ENCODE results near the gene MRGPRD.

The MRGPRD gene

DNA sequence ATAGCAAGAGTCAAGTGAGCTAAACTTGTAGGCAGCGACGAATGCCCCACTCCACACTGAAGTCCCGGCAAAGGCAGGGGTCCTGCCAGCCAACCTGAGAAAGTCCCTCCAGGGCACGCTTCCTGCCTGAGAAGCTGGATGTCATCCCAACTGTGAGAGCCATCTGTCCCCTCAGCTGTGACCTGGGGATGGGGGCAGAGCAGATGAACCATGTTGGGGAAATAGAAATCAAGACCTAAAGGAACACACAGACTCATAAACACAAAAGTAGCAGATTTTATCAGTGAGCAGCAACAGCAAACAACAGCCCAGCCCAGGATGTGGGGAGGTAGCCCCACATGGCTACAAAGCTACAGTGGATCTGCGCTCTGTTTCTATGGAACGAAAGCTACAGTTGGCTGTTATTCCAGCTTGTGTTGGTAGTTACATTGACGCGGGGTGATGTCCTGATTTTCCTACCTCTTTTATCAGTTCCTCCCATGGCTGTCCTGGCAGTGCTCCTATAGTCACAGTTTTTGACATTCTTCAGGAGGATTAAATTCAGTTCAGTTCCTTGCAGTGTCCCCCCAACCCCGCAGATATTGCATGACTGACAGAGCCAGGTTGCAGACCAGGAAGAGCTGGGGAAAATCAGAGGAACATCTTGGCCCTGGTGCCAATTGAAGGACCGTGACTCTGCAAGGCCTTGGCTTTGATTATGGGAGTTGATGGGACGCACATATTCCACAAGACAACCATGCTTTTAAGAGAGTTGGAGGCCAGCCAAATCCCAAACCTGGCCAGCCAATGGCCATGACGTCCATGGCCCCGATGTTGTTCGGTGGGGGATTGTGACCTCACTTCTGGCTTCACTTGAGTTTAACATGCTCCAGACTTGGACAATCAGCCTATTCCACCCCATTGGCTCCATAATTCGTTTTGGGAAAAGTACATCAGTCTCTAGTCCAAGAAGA lies 14.6 kb downstream of the MRGPRD start:
- Histone ChIP-seq H3K36me3 (ENCODE audit: control insufficient read depth, insufficient read depth, low read length) (no peaks in the 10 kb centered on the region), H3K4me3 (ENCODE audit: extremely low read depth, insufficient read depth, low read length, poor library complexity, severe bottlenecking) (no peak overlapping the region), H3K4me1 (ENCODE audit: control insufficient read depth, insufficient read depth, low read length, poor library complexity, severe bottlenecking) (no peaks in the 10 kb centered on the region), H3K9me3 (ENCODE audit: control insufficient read depth, low read length) (no peaks in the 10 kb centered on the region), H3K27ac (ENCODE audit: low read depth, low read length, severe bottlenecking) (no peak overlapping the region)
- 87 to 97% methylated on average over 10 to 13 of the region's 15 CpGs for WGBS, 2 experiments (ENCODE audit: insufficient coverage in 2 of 2)

DNA sequence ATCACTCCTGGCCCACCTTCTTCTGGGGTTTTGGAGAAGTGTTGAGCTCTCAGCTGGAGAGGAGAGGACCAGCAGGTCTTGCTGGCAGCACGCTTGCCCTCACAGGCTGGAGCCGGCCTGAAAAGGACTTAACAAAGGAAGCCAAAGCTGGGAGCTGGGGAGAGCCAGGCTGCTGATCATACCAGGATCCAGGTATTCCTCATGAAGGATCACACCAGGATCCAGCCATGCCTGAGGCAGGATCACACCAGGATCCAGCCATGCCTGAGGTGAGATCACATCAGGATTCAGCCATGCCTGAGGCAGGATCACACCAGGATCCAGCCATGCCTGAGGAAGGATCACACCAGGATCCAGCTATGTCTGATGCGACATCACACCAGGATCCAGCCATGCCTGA lies 17.0 kb downstream of the MRGPRD start:
- no peak overlapping the region for H3K27ac ChIP-seq (ENCODE audit: low read depth, low read length, severe bottlenecking)
- WGBS, 2 experiments (ENCODE audit: insufficient coverage in 2 of 2) = 89 to 97% methylated on average over 3 of the region's 3 CpGs
- H3K4me3 ChIP-seq (ENCODE audit: extremely low read depth, insufficient read depth, low read length, poor library complexity, severe bottlenecking) = no peak overlapping the region
- H3K36me3 ChIP-seq (ENCODE audit: control insufficient read depth, insufficient read depth, low read length) = no peaks in the 10 kb centered on the region
- H3K4me1 ChIP-seq (ENCODE audit: control insufficient read depth, insufficient read depth, low read length, poor library complexity, severe bottlenecking) = no peaks in the 10 kb centered on the region
- no peaks in the 10 kb centered on the region for H3K9me3 ChIP-seq (ENCODE audit: control insufficient read depth, low read length)

DNA sequence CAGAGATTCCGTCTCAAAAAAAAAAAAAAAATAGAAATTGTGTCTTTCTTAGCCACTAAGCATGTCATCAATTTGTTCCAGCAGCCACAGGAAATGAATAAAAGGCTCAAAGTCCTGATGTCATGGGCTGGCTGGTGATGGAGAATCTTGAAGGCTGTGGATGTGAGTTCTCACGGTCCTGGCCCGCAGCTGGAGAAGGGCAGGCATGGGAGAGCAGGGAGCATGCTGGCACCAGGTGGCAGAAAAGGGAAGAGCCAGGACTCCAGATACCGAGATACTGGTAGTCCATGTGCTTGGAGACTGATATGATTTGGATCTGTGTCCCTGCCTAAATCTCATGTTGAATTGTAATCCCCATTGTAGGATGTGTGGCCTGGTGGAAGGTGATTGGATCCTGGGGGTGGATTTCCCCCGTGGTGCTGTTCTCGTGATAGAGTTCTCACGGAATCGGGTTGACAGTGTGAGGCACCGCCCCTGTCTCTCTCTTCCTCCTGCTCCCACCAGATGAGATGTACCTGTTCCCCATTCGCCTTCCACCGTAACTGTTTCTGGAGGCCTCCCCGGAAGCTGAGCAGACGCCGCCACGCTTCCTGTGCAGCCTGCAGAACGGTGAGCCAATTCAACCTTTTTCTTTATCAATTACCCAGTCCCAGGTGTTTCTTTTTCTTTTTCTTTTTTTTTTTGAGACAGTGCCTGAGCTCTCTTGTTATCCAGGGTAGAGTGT lies 18.1 kb downstream of the MRGPRD start:
- WGBS, 2 experiments (ENCODE audit: insufficient coverage in 2 of 2) = 85 to 89% methylated on average over 10 to 15 of the region's 16 CpGs
- no peak overlapping the region for H3K4me3 ChIP-seq (ENCODE audit: extremely low read depth, insufficient read depth, low read length, poor library complexity, severe bottlenecking)
- H3K27ac ChIP-seq (ENCODE audit: low read depth, low read length, severe bottlenecking) = no peak overlapping the region
- no peaks in the 10 kb centered on the region for H3K9me3 ChIP-seq (ENCODE audit: control insufficient read depth, low read length)
- no peaks in the 10 kb centered on the region for H3K36me3 ChIP-seq (ENCODE audit: control insufficient read depth, insufficient read depth, low read length)
- H3K4me1 ChIP-seq (ENCODE audit: control insufficient read depth, insufficient read depth, low read length, poor library complexity, severe bottlenecking) = no peaks in the 10 kb centered on the region

DNA sequence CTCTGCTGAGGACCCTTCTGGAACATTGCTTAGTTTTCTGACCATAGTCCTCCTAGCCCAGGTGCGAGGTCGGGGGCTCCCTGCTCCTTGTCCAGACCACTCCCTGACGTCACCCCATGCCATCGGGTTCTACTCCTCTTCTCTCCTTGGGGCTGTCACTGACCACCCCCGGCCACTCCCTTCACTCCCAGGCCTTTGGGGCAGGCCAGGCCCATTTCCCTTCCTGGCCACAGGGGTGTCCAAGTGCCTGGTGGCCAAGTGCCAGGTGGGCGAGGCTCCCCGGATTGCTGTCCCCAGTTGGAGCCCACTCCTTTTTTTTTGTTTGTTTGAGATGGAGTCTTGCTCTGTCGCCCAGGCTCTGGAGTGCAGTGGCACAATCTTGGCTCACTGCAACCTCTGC lies 19.5 kb downstream of the MRGPRD start:
- Histone ChIP-seq H3K27ac (ENCODE audit: low read depth, low read length, severe bottlenecking) (no peak overlapping the region), H3K36me3 (ENCODE audit: control insufficient read depth, insufficient read depth, low read length) (no peaks in the 10 kb centered on the region), H3K4me3 (ENCODE audit: extremely low read depth, insufficient read depth, low read length, poor library complexity, severe bottlenecking) (no peak overlapping the region), H3K4me1 (ENCODE audit: control insufficient read depth, insufficient read depth, low read length, poor library complexity, severe bottlenecking) (no peaks in the 10 kb centered on the region), H3K9me3 (ENCODE audit: control insufficient read depth, low read length) (no peaks in the 10 kb centered on the region)
- 88 to 95% methylated on average over 7 to 8 of the region's 8 CpGs for WGBS, 2 experiments (ENCODE audit: insufficient coverage in 2 of 2)

DNA sequence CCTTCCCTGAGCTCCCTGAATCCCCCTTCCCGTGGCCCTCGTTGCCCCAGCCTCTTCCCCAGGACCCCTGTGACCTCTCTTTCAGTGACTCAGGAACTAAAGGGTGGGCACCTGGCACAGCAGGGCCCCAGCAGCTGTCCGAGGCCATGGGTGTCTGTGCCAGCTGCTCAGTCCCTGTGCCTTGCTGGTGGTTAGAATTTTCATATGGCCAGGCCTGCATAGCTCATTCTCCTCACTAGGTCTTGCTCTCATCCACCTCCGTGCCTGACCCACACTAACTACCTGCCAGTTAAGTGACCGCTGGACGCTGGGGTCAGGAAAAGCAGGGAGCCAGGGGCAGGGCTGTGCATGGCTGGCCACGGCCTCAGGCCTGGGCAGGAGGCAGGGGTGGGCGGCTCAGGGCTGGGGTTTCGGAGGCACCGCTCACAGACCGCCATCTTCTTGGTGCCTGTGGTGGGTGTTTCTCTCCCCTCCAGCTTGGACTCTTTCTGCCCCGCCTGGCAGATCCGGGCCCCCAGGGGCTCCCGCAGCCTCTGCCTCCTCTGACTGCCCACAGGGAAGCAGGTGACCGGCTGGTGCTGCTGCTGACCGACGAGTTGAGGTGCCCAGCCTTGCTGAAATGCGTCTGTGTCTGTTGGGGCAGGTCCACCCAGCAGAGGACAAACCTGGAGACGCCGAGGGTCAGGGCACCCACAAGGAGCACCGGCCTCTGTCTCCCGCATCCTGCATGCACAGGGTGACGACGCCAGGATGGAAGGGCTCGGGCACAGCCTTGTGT lies 20.3 kb downstream of the MRGPRD start:
- Histone ChIP-seq H3K36me3 (ENCODE audit: control insufficient read depth, insufficient read depth, low read length) (no peaks in the 10 kb centered on the region), H3K4me1 (ENCODE audit: control insufficient read depth, insufficient read depth, low read length, poor library complexity, severe bottlenecking) (no peaks in the 10 kb centered on the region), H3K27ac (ENCODE audit: low read depth, low read length, severe bottlenecking) (no peak overlapping the region), H3K4me3 (ENCODE audit: extremely low read depth, insufficient read depth, low read length, poor library complexity, severe bottlenecking) (no peak overlapping the region), H3K9me3 (ENCODE audit: control insufficient read depth, low read length) (no peaks in the 10 kb centered on the region)
- WGBS, 2 experiments (ENCODE audit: insufficient coverage in 2 of 2) = 87 to 93% methylated on average over 14 to 19 of the region's 25 CpGs

DNA sequence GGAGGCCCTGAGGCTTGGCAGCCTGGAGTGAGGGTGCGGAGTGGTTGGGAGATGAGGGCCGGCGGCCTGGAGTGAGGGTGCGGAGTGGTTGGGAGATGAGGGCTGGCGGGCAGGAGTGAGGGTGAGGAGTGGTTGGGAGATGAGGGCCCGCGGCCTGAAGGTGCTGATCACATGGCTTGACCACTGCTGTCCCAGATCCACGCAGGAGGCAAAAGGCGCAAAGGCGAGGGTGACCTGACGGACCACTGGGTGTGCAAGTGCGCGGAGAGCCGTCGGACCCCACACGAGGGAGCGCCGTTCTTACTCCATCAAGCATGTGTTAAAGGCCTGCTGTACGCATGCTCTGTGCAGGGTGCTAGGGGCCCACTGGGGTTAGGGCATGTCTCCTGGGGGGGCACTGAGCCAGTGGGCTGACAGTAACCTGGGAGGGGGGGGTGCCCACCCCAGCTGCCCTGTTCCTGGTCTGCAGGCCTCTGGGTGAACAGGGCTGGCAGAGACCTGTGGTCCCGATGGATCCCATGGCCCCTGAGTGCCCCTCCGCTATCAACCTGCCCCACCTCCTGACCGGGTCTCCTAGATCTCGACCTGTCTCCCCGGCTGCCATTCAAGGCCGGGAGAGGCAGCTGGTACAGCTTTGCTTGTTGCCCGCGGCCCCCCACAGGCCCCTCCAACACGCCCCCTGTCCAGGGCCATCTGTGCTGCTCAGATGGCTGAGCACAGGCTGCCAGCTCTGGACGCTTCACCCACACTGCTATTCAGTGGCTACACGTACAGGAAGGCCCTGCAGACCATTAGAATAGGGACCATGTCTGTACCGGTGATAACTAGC lies 21.1 kb downstream of the MRGPRD start:
- no peak overlapping the region for H3K4me3 ChIP-seq (ENCODE audit: extremely low read depth, insufficient read depth, low read length, poor library complexity, severe bottlenecking)
- no peaks in the 10 kb centered on the region for H3K9me3 ChIP-seq (ENCODE audit: control insufficient read depth, low read length)
- H3K4me1 ChIP-seq (ENCODE audit: control insufficient read depth, insufficient read depth, low read length, poor library complexity, severe bottlenecking) = no peaks in the 10 kb centered on the region
- WGBS, 2 experiments (ENCODE audit: insufficient coverage in 2 of 2) = 90 to 95% methylated on average over 30 of the region's 31 CpGs
- no peak overlapping the region for H3K27ac ChIP-seq (ENCODE audit: low read depth, low read length, severe bottlenecking)
- H3K36me3 ChIP-seq (ENCODE audit: control insufficient read depth, insufficient read depth, low read length) = no peaks in the 10 kb centered on the region

DNA sequence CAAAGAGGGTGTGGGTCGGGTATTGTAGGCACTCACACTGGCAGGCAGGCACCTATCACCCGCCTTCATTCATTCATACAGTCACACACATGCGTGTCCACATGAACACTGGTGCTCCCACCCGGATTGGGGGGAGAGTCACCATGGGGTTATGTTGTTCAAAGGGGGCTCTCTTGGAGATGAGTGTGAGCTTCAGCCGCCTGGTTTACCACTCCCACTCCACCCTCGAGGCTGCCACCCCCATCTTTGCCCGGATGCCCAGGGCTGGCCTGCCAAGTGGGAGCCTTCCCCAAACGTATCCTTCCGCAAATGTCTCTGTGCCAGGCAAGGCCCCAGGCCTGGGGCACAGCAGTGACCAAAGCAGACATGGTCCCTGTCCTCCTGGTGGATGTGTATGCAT lies 22.6 kb downstream of the MRGPRD start:
- WGBS, 2 experiments (ENCODE audit: insufficient coverage in 2 of 2) = 92 to 100% methylated on average over 2 of the region's 9 CpGs

DNA sequence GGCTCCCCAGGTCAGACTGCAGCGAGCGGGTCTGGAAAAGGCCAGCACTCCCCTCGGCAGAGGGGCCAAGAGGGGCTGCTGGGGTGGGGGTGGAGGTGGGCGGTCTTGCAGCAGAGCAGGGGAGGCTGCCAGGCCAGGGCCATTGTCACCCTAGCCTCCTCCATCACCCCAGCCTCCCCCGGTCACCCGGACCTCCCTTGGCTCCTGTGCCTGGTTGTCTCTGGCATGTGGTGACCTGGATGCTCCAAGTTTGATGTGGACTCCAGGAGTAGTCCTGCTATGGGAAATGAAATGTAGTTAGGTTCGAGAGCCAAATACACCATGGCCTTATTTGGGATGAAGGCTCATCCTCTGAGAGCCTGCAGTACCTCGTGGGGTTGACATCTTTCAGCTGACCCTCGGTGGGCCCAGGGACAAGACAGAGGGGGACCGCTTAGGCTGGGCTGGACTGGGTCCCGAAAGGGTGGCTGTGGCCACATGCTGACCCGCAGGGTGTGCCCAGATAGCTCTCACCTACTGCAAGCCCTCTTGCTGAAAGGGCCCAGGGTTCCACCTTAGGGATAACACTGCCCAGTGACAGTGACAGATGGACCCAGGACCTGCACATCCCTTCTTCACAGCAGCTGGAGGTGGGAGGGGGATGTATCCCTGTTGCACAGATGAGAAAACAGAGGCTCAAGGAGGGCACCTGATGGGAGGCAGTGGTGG lies 24.1 kb downstream of the MRGPRD start:
- no peak overlapping the region for H3K27ac ChIP-seq (ENCODE audit: low read depth, low read length, severe bottlenecking)
- no peaks in the 10 kb centered on the region for H3K36me3 ChIP-seq (ENCODE audit: control insufficient read depth, insufficient read depth, low read length)
- H3K4me1 ChIP-seq (ENCODE audit: control insufficient read depth, insufficient read depth, low read length, poor library complexity, severe bottlenecking) = no peaks in the 10 kb centered on the region
- WGBS, 2 experiments (ENCODE audit: insufficient coverage in 2 of 2) = 71 to 81% methylated on average over 4 to 6 of the region's 12 CpGs
- no peak overlapping the region for H3K4me3 ChIP-seq (ENCODE audit: extremely low read depth, insufficient read depth, low read length, poor library complexity, severe bottlenecking)
- H3K9me3 ChIP-seq (ENCODE audit: control insufficient read depth, low read length) = no peaks in the 10 kb centered on the region

More for the DNA sequence above, 22.6 kb downstream of the MRGPRD start:
- H3K4me3 ChIP-seq (ENCODE audit: extremely low read depth, insufficient read depth, low read length, poor library complexity, severe bottlenecking) = no peak overlapping the region
- no peaks in the 10 kb centered on the region for H3K4me1 ChIP-seq (ENCODE audit: control insufficient read depth, insufficient read depth, low read length, poor library complexity, severe bottlenecking)
- no peak overlapping the region for H3K27ac ChIP-seq (ENCODE audit: low read depth, low read length, severe bottlenecking)
- H3K9me3 ChIP-seq (ENCODE audit: control insufficient read depth, low read length) = no peaks in the 10 kb centered on the region
- H3K36me3 ChIP-seq (ENCODE audit: control insufficient read depth, insufficient read depth, low read length) = no peaks in the 10 kb centered on the region

DNA sequence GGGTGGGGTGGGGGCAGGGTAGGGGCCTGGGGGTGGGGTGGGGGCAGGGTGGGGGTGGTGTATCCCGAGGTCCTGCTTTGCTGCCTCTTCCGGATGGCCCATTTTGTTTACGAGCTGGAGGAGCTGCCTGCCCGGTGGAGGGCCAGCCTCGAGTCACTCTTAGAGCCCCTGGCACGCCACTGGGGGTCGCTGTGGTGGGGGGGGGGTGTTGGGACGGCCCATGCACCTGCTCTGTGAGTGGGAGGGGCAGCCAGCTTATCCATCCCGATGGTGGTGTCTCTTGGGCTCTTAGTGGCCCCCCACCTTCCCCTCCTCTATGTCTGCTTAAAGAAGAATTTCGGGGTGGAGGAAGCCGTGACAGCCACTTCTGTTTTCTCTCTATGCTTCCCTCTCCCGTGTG lies 24.6 kb downstream of the MRGPRD start:
- Histone ChIP-seq H3K27ac (ENCODE audit: low read depth, low read length, severe bottlenecking) (no peak overlapping the region), H3K4me1 (ENCODE audit: control insufficient read depth, insufficient read depth, low read length, poor library complexity, severe bottlenecking) (no peaks in the 10 kb centered on the region), H3K4me3 (ENCODE audit: extremely low read depth, insufficient read depth, low read length, poor library complexity, severe bottlenecking) (no peak overlapping the region), H3K36me3 (ENCODE audit: control insufficient read depth, insufficient read depth, low read length) (no peaks in the 10 kb centered on the region), H3K9me3 (ENCODE audit: control insufficient read depth, low read length) (no peaks in the 10 kb centered on the region)
- 24 to 40% methylated on average over 3 to 5 of the region's 12 CpGs for WGBS, 2 experiments (ENCODE audit: insufficient coverage in 2 of 2)

Data from mesodermal cell (in vitro differentiated cells).